ENCODE data around the gene TSPAN18. TPM values are rescaled to one million over a fixed set of nuclear protein-coding genes. Genes with fewer than 3 reads are reported as not detected.

Gene TSPAN18
- total RNA-seq, 1 donor from 2014 or later: 52.8 TPM

DNA sequence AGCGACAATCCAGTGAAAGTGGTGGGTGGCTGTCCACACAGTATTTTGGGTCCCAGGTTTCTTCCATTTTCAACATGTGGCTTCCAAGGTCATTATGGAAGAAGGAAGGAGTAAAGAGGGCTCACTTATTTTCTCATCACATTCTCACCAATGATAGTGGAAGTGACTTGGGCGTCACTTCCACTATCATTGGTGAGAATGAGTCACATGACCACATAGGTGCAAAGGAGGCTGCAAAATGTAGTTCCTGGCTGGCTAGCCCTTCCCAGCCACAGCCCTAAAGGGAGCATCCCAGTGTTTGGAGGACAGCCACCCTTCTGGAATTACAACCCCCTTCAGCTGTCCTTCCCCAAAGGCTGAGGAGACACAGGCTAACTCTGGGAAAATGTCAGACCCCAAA is 95.6 kb downstream of the TSPAN18 start:
- Mint-ChIP-seq H3K9me3 (no peaks in the 10 kb centered on the region), H3K36me3 (no peaks in the 10 kb centered on the region), H3K4me1 (ENCODE audit: unreplicated experiment) (peaks cover 24% of the 10 kb centered on the region), H3K4me3 (no peak overlapping the region), H3K27ac (no peak overlapping the region), H3K27me3 (no peaks in the 10 kb centered on the region)
- TF ChIP-seq, protein P1, sequence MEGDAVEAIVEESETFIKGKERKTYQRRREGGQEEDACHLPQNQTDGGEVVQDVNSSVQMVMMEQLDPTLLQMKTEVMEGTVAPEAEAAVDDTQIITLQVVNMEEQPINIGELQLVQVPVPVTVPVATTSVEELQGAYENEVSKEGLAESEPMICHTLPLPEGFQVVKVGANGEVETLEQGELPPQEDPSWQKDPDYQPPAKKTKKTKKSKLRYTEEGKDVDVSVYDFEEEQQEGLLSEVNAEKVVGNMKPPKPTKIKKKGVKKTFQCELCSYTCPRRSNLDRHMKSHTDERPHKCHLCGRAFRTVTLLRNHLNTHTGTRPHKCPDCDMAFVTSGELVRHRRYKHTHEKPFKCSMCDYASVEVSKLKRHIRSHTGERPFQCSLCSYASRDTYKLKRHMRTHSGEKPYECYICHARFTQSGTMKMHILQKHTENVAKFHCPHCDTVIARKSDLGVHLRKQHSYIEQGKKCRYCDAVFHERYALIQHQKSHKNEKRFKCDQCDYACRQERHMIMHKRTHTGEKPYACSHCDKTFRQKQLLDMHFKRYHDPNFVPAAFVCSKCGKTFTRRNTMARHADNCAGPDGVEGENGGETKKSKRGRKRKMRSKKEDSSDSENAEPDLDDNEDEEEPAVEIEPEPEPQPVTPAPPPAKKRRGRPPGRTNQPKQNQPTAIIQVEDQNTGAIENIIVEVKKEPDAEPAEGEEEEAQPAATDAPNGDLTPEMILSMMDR (conservative IDR thresholded peaks at IDR 0.05): no peak
- no peak for DNase-seq (ENCODE audit: extremely low spot score, unreplicated experiment)

DNA sequence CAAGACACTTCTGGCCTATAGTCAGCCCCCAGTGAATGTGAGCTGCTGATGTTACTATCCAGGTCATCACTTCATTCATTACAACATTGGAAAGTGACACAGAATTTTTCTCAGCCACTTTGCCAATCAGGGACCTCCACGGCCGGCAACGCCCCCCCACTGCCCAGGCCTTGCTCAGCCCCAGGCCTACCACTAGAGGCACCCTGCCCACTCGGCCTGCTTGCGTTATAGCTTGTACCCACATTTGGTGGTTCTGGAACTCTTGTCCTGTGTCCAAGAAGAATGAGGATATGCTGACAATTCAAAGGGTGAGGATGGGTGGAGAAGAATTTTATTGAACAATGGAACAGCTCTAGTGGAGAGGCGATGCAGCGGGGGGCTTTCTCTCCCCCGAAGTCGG is 96.2 kb downstream of the TSPAN18 start:
- Mint-ChIP-seq H3K4me3 (no peak overlapping the region), H3K9me3 (no peaks in the 10 kb centered on the region), H3K27ac (no peak overlapping the region), H3K27me3 (no peaks in the 10 kb centered on the region), H3K4me1 (ENCODE audit: unreplicated experiment) (peaks cover 24% of the 10 kb centered on the region), H3K36me3 (no peaks in the 10 kb centered on the region)
- TF ChIP-seq, protein P1 (conservative IDR thresholded peaks at IDR 0.05): peak; percentile 59
- DNase-seq (ENCODE audit: extremely low spot score, unreplicated experiment): no peak

DNA sequence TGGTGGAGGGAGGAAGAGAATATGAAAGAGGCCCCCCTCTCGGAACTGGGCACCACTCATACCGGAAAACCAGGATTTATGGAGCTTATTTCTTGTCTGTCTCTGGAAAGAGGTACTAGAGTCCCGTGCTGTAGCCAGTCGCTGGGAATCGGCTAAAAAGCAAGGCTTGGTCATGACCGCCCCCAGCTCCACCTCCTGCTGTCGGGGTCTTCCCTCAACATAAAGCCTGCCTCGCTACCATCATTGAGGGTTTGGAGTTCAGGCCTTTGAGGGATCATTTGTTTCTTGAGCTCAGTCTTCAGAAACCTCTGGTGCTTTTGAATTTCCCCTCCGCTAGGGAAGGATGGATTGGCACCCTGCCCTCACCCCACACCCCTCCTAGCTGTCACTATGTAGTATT is 97.1 kb downstream of the TSPAN18 start:
- peak overlapping the region; percentile 76 for H3K27ac Mint-ChIP-seq
- H3K4me1 Mint-ChIP-seq (ENCODE audit: unreplicated experiment): peaks cover 24% of the 10 kb centered on the region
- H3K4me3 Mint-ChIP-seq: peak overlapping the region; percentile 27
- TF ChIP-seq, protein P1 (conservative IDR thresholded peaks at IDR 0.05): no peak
- DNase-seq (ENCODE audit: extremely low spot score, unreplicated experiment): no peak
- H3K27me3 Mint-ChIP-seq: no peaks in the 10 kb centered on the region
- no peaks in the 10 kb centered on the region for H3K36me3 Mint-ChIP-seq
- no peaks in the 10 kb centered on the region for H3K9me3 Mint-ChIP-seq

DNA sequence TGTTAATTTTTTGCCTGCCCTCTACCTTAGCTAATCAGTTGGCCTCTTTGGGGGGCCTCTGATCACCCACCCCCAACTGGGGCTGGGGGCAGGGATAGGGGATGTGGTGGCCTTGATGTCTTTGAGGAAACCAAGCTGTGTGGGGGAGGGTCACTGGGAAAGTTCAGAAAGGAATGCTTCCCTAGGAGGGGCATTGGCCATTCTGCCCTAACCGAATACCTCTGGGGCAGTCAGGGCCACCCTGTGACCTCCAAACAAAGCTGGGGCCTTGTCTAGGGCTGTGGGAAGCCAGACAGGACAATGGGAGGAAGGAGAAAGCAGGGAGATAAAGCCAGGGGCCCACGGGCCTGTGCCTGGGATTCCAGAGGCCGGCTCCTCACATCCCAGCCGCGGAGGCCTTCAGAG is 97.5 kb downstream of the TSPAN18 start:
- Mint-ChIP-seq H3K27me3 (no peaks in the 10 kb centered on the region), H3K4me3 (peak overlapping the region; percentile 27), H3K4me1 (ENCODE audit: unreplicated experiment) (peaks cover 24% of the 10 kb centered on the region), H3K9me3 (no peaks in the 10 kb centered on the region), H3K27ac (peak overlapping the region; percentile 76), H3K36me3 (no peaks in the 10 kb centered on the region)
- TF ChIP-seq, protein P1 (conservative IDR thresholded peaks at IDR 0.05): no peak
- DNase-seq (ENCODE audit: extremely low spot score, unreplicated experiment): no peak

DNA sequence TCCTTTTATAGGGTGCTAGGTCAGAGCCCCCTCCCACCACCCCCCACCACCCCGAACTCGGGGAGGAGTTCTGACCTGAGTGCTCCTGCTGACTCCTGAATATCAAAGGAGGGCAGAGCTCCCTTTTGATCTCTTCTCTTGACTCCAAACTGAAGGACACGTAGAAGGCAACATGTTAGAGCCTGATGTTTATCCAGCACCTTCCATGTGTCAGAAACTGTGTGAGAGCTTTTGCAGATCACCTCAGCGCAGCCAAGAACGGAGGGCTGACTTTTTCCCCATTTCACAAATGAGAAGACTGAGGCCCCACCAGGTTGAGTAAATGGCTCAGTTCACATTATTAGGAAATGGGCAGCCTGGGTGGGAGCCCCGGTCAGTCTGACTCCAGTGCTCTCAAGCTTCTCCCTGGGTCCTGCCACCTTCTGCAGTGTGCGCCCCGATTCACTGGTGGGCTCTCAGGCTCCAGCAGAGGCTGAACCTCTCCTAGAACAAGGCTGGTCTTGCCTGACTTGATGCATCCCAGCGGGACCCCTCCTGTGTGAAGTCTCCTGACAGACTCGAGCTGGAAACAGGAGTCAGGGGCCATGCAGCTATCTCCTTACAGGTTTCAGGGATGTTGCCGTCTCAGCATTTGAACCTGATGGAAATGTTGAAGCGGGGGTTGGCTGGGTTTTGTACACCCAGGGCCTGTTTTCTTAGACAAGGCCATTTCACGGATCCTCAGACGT is 98.5 kb downstream of the TSPAN18 start:
- Mint-ChIP-seq H3K9me3 (no peaks in the 10 kb centered on the region), H3K36me3 (no peaks in the 10 kb centered on the region), H3K4me1 (ENCODE audit: unreplicated experiment) (peaks cover 24% of the 10 kb centered on the region), H3K27me3 (no peaks in the 10 kb centered on the region), H3K27ac (peak overlapping the region; percentile 40), H3K4me3 (no peak overlapping the region)
- TF ChIP-seq, protein P1 (conservative IDR thresholded peaks at IDR 0.05): no peak
- no peak for DNase-seq (ENCODE audit: extremely low spot score, unreplicated experiment)

All from type B pancreatic cell (in vitro differentiated cells).